ENCODE results near the gene RRP8.

DNA sequence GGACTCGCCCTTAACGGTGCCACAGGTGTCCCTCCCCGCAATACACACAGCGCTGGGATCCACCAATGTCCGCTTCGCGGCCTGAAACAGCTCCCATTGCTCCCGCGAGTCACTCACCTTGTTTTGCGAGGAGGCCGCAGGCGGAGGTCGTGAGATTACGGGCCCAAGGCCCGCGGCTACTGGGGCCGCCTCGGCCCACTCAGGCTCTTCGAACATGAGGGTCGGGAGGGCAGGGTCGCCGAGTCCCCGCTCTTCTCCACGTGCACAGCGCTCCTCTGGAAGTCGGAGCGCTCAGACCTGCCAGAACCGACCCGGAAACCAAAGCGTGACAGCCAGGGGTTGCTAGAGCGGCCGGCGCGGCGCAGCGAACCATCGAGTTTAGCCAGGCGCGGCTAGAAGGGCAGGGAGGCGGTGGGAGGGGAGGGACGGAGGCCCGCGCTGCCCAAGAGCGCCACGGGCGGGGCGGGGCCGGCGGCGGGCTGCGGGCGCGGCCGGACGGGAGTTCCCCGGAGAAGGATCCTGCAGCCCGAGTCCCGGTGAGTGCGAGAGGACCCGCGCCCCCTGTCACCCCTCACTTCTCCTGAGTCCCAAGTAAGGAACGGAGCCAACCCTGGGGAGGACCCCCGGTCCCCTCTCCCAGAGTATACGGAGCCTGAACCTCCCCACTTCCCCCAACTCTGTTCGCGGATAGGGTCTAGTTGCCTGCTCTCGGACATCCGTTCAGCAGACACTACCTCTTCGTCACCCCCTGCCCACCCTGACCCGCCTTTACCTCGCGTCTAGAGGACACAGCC, at the start of gene RRP8, which contains the start of gene ILK:
- TF ChIP-seq, protein P1, sequence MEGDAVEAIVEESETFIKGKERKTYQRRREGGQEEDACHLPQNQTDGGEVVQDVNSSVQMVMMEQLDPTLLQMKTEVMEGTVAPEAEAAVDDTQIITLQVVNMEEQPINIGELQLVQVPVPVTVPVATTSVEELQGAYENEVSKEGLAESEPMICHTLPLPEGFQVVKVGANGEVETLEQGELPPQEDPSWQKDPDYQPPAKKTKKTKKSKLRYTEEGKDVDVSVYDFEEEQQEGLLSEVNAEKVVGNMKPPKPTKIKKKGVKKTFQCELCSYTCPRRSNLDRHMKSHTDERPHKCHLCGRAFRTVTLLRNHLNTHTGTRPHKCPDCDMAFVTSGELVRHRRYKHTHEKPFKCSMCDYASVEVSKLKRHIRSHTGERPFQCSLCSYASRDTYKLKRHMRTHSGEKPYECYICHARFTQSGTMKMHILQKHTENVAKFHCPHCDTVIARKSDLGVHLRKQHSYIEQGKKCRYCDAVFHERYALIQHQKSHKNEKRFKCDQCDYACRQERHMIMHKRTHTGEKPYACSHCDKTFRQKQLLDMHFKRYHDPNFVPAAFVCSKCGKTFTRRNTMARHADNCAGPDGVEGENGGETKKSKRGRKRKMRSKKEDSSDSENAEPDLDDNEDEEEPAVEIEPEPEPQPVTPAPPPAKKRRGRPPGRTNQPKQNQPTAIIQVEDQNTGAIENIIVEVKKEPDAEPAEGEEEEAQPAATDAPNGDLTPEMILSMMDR (conservative IDR thresholded peaks at IDR 0.05 in 1 of 2, IDR thresholded peaks at IDR 0.05 in 1 of 2; ENCODE audit: low read depth in 1 of 2, low read length in 2 of 2): peak; percentile 12 to 30
- no peak for TF ChIP-seq EZH2 (IDR thresholded peaks at IDR 0.05; ENCODE audit: low read length, missing control alignments)
